GM12878 (cell line): Measurements from ENCODE around the gene TIMP3. TPM values are rescaled to one million over a fixed set of nuclear protein-coding genes. Genes with fewer than 3 reads are reported as not detected.

Experiments used
- ATAC-seq: fragments of 200-7000 bp; cut with Tn5 transposase; 3 replicates; pipeline ENCODE4 v1.9.1; 2020; ENCODE audit warnings: mild to moderate bottlenecking, moderate library complexity
- BruUV-seq: library from RNA; stranded (reverse); fragments of 400-500 nt; replicated peaks from 2 replicates; lab custom pipeline; 2021; lab: Mats Ljungman, UMichigan
- CTCF ChIA-PET: fragments of 300-600 bp; sonication (Branson Sonifier 250); formaldehyde crosslinking; extraction: SDS; loops from one replicate; lab custom pipeline; 2021; ENCODE audit warnings: inconsistent platforms; lab: Yijun Ruan, JAX
- POLR2A ChIA-PET: fragments of 350-600 bp; formaldehyde crosslinking; extraction: SDS; loops from one replicate; lab custom pipeline; 2021; ENCODE audit warnings: inconsistent platforms; lab: Charles Lee
- RAD21 ChIA-PET: fragments of 300-600 bp; sonication (Branson Sonifier 250); formaldehyde crosslinking; loops from one replicate; lab custom pipeline; 2023; ENCODE audit warnings: antibody characterized with exemption; ENCODE audit not compliant: unreplicated experiment; lab: Charles Lee
- SMC1A ChIA-PET: fragments of 300-600 bp; sonication (Branson Sonifier 250); formaldehyde crosslinking; loops from one replicate; lab custom pipeline; 2023; ENCODE audit not compliant: unreplicated experiment, uncharacterized antibody; lab: Charles Lee
- DNase-seq: peaks from one replicate; pipeline ENCODE4 v3.0.0-alpha.2; 2011; ENCODE audit warnings: low read depth, low spot score
- FAIRE-seq: peaks from 3 replicates; lab custom pipeline; 2011; peaks lifted over from hg19 to GRCh38; lab: Jason Lieb, UNC
- H2AFZ ChIP-seq: 2 replicates; pipeline ENCODE4 v1.6.0; 2011; ENCODE audit warnings: low read depth, low read length, control low read depth; ENCODE audit not compliant: control insufficient read depth
- H3K27ac ChIP-seq: 2 replicates; pipeline ENCODE4 v1.5.1; 2011; ENCODE audit warnings: control low read depth; ENCODE audit not compliant: control insufficient read depth, insufficient read depth
- H3K27me3 ChIP-seq, 2 experiments: replicated peaks in 1 of 2; 2 replicates each; pipeline versions ENCODE4 v1.6.0 to v1.6.1; 2011; ENCODE audit warnings: low read length in 1 of 2; ENCODE audit not compliant: control insufficient read depth in 2 of 2, insufficient read depth in 2 of 2
- H3K36me3 ChIP-seq, 2 experiments: 2 replicates each; pipeline ENCODE4 v1.5.1; 2011; ENCODE audit warnings: low read length in 1 of 2; ENCODE audit not compliant: control insufficient read depth in 2 of 2, insufficient read depth in 2 of 2
- H3K4me1 ChIP-seq: 2 replicates; pipeline ENCODE4 v1.6.1; 2011; ENCODE audit warnings: mild to moderate bottlenecking, low read length, moderate library complexity, mixed read lengths; ENCODE audit not compliant: control insufficient read depth, insufficient read depth
- H3K4me2 ChIP-seq: 2 replicates; pipeline ENCODE4 v1.6.0; 2011; ENCODE audit warnings: control low read depth; ENCODE audit not compliant: control insufficient read depth, insufficient read depth
- H3K4me3 ChIP-seq: fragments of 200-600 bp; sonication (generic); 2 replicates; pipeline ENCODE4 v1.5.1; 2016
- H3K79me2 ChIP-seq: 2 replicates; pipeline ENCODE4 v1.6.0; 2011; ENCODE audit warnings: low read length; ENCODE audit not compliant: control insufficient read depth, insufficient read depth
- H3K9ac ChIP-seq: 2 replicates; pipeline ENCODE4 v1.8.0; 2011; ENCODE audit warnings: low read length, control low read depth, mixed read lengths; ENCODE audit not compliant: control insufficient read depth, insufficient read depth
- H3K9me3 ChIP-seq: replicated peaks from 3 replicates; pipeline ENCODE4 v1.5.1; 2011; ENCODE audit warnings: mild to moderate bottlenecking, low read length; ENCODE audit not compliant: control insufficient read depth, insufficient read depth
- H4K20me1 ChIP-seq: 2 replicates; pipeline ENCODE4 v1.6.0; 2011; ENCODE audit not compliant: control insufficient read depth, insufficient read depth
- BHLHE40 ChIP-seq, 2 experiments: fragments of 450-650 bp in 1 of 2; IDR thresholded peaks; 2 replicates each; pipeline ENCODE4 v1.6.1; 2011 to 2017; ENCODE audit warnings: low read depth in 2 of 2, borderline replicate concordance in 1 of 2, improper control_type of control experiment in 1 of 2, low read length in 1 of 2, mild to moderate bottlenecking in 1 of 2
- CBFB ChIP-seq: IDR thresholded peaks from 2 replicates; pipeline ENCODE4 v1.6.1; 2016; ENCODE audit warnings: antibody characterized with exemption, low read depth
- CBX3 ChIP-seq: fragments of 200-600 bp; sonication (generic); IDR thresholded peaks from 2 replicates; pipeline ENCODE4 v1.6.1; 2016; ENCODE audit warnings: low read depth, borderline replicate concordance
- FOS ChIP-seq: IDR thresholded peaks from 3 replicates; pipeline ENCODE4 v1.6.1; 2011; ENCODE audit warnings: borderline replicate concordance; ENCODE audit not compliant: insufficient read length; ENCODE audit errors: extremely low read depth
- HDAC2 ChIP-seq: fragments of 200-600 bp; sonication (generic); IDR thresholded peaks from 2 replicates; pipeline ENCODE4 v1.6.1; 2017
- IRF5 ChIP-seq: fragments of 450-650 bp; IDR thresholded peaks from 2 replicates; pipeline ENCODE4 v1.6.1; 2017; ENCODE audit warnings: borderline replicate concordance
- LARP7 ChIP-seq: fragments of 450-650 bp; IDR thresholded peaks from 2 replicates; pipeline ENCODE4 v1.6.1; 2017; ENCODE audit warnings: mild to moderate bottlenecking
- NR2F1 ChIP-seq: fragments of 450-650 bp; conservative IDR thresholded peaks from 2 replicates; pipeline ENCODE4 v1.6.1; 2017; ENCODE audit warnings: mild to moderate bottlenecking
- PAX8 ChIP-seq: fragments of 450-650 bp; IDR thresholded peaks from 2 replicates; pipeline ENCODE4 v1.6.1; 2017; ENCODE audit warnings: mild to moderate bottlenecking, moderate library complexity
- PKNOX1 ChIP-seq: fragments of 450-650 bp; IDR thresholded peaks from 2 replicates; pipeline ENCODE4 v1.6.1; 2016; ENCODE audit warnings: mild to moderate bottlenecking
- SRF ChIP-seq, 2 experiments: IDR thresholded peaks; 2 replicates each; pipeline ENCODE4 v1.6.1; 2011; ENCODE audit warnings: low read depth in 2 of 2, low read length in 2 of 2, mild to moderate bottlenecking in 1 of 2, moderate library complexity in 1 of 2
- SUPT20H ChIP-seq: IDR thresholded peaks from 2 replicates; pipeline ENCODE4 v1.6.1; 2011; ENCODE audit warnings: low read depth, mild to moderate bottlenecking, low read length, moderate library complexity, borderline replicate concordance; ENCODE audit not compliant: control insufficient read depth
- TAF1 ChIP-seq: IDR thresholded peaks from 2 replicates; pipeline ENCODE4 v1.6.1; 2011; ENCODE audit warnings: mild to moderate bottlenecking, low read depth, low read length, borderline replicate concordance
- USF2 ChIP-seq: IDR thresholded peaks from 2 replicates; pipeline ENCODE4 v1.6.1; 2011; ENCODE audit warnings: low read depth, low read length, improper control_type of control experiment, borderline replicate concordance
- ZBTB40 ChIP-seq: fragments of 450-650 bp; IDR thresholded peaks from 2 replicates; pipeline ENCODE4 v1.6.1; 2016; ENCODE audit warnings: mild to moderate bottlenecking, moderate library complexity, borderline replicate concordance
- ZNF274 ChIP-seq: IDR thresholded peaks from one replicate; pipeline ENCODE4 v1.8.0; 2011; ENCODE audit not compliant: insufficient read length, insufficient read depth
- ZNF384 ChIP-seq: IDR thresholded peaks from 2 replicates; pipeline ENCODE4 v1.6.1; 2012; ENCODE audit warnings: low read depth, mild to moderate bottlenecking, low read length, improper control_type of control experiment, borderline replicate concordance
- WGBS: methylation state at CpG from one replicate; pipeline ENCODE4 v1.1.6; 2016; ENCODE audit warnings: low lambda C conversion rate; ENCODE audit not compliant: insufficient replicate concordance, insufficient coverage; ENCODE audit errors: missing lambda C conversion rate; 5-methylcytosine and 5-hydroxymethylcytosine counted together
- in situ Hi-C: fragments of 300-500 bp; cut with MboI; formaldehyde crosslinking; loops from 9 replicates; pipeline ENCODE4 v1.14.3; 2018; ENCODE audit warnings: mixed read lengths
- intact Hi-C: fragments of 100-400 bp; cut with micrococcal nuclease; formaldehyde crosslinking; loops from one replicate; pipeline ENCODE4 v1.14.2; 2022; ENCODE audit not compliant: unreplicated experiment
- polyA plus RNA-seq, 11 experiments: library from polyadenylated mRNA; depleted of rRNA in 4 of 11; unstranded in 6 of 11; stranded (reverse) in 5 of 11; fragments of >200 nt; fragmentation: Nextera tagmentation in 4 of 11; fragmentation: Illumina TruSeq in 1 of 11; extraction: Ambion mirVana in 4 of 11; extraction: Trizol in 1 of 11; gene quantifications; 1 replicate in 1 of 11; 2 replicates in 10 of 11; pipeline versions ENCODE4 v1.2.1 to v1.2.3, GENCODE V29; 2011 to 2016; ENCODE audit warnings: inconsistent platforms in 2 of 11, missing spikeins in 2 of 11, low read depth in 1 of 11
- total RNA-seq, 4 experiments: library from RNA; depleted of rRNA in 3 of 4; stranded (reverse); fragments of >200 nt in 3 of 4; fragmentation: Illumina TruSeq in 1 of 4; extraction: Trizol in 1 of 4; gene quantifications; 2 replicates each; pipeline versions ENCODE4 v1.2.1 to v1.2.3, GENCODE V29; 2013 to 2021

Gene TIMP3
- total and polyA plus RNA-seq, 10 of the 15 experiments (the other 5 are each of a cell fraction or from before 2014, with no cell fraction given): 0.01 to 0.74 (median 0.27) TPM; not detected in 5

GRCh38 chr22:32785321-32786026 is 16.0 kb upstream of the TIMP3 start:
- in situ Hi-C loops: no loop called here
- ATAC-seq (no peak), DNase-seq (no peak), FAIRE-seq (no peak)
- BruUV-seq: no TSS peak
- 9% methylated on average over 5 of the region's 5 CpGs for WGBS
- ChIA-PET CTCF (no interaction called here), POLR2A (no interaction called here), SMC1A (no interaction called here), RAD21 (no interaction called here)
- Histone ChIP-seq H3K27ac (no peak overlapping the region), H3K36me3 (no peaks in the 10 kb centered on the region), H4K20me1 (no peaks in the 10 kb centered on the region), H2AFZ (no peak overlapping the region), H3K27me3 (no peaks in the 10 kb centered on the region), H3K9ac (no peak overlapping the region), H3K79me2 (no peaks in the 10 kb centered on the region), H3K4me2 (no peak overlapping the region), H3K4me3 (no peak overlapping the region), H3K9me3 (no peaks in the 10 kb centered on the region), H3K4me1 (no peaks in the 10 kb centered on the region)
- intact Hi-C loops: no loop called here
- TF ChIP-seq LARP7: no peak
- no peak for TF ChIP-seq PKNOX1
- no peak for TF ChIP-seq HDAC2
- no peak for TF ChIP-seq SUPT20H
- TF ChIP-seq PAX8: no peak
- no peak for TF ChIP-seq CBFB
- no peak for TF ChIP-seq TAF1
- TF ChIP-seq USF2: no peak
- no peak for TF ChIP-seq FOS
- no peak for TF ChIP-seq ZNF274
- no peak for TF ChIP-seq ZBTB40
- TF ChIP-seq NR2F1: no peak
- no peak for TF ChIP-seq SRF (IDR thresholded peaks at IDR 0.05; ENCODE audit: low read depth in 2 of 2, low read length in 2 of 2)
- no peak for TF ChIP-seq ZNF384
- no peak for TF ChIP-seq CBX3
- TF ChIP-seq IRF5: no peak
- TF ChIP-seq BHLHE40 (IDR thresholded peaks at IDR 0.05; ENCODE audit: borderline replicate concordance in 1 of 2, low read depth in 2 of 2, low read length in 1 of 2): no peak
